Transverse colon (tissue), 4 donors: ENCODE results near the gene DEK.

Experiments used
- POLR2A ChIP-seq: fragments of 450-650 bp; IDR thresholded peaks from one replicate; pipeline ENCODE4 v1.6.1; 2016; ENCODE audit warnings: antibody characterized with exemption, mild to moderate bottlenecking, moderate library complexity
- POLR2AphosphoS5 ChIP-seq, 3 donors: sonication (generic); formaldehyde crosslinking; IDR thresholded peaks; one replicate each; pipeline ENCODE4 v1.6.1; 2016; ENCODE audit warnings: antibody characterized with exemption in 3 of 3
- TF ChIP-seq, protein P1 (sequence below), 5 experiments: fragments of 200-600 bp in 3 of 5; fragments of 450-650 bp in 2 of 5; sonication (generic) in 3 of 5; IDR thresholded peaks; 1 replicate in 2 of 5; 2 replicates in 3 of 5; pipeline ENCODE4 v1.5.1; 2016 to 2017; ENCODE audit warnings: antibody characterized with exemption in 5 of 5, inconsistent platforms in 3 of 5, mild to moderate bottlenecking in 2 of 5, moderate library complexity in 1 of 5

GRCh38 chr6:18246205-18246604 is 18.1 kb downstream of the DEK start:
- TF ChIP-seq POLR2AphosphoS5 (IDR thresholded peaks at IDR 0.05) (no peak), POLR2A (no peak)
- TF ChIP-seq, protein P1, sequence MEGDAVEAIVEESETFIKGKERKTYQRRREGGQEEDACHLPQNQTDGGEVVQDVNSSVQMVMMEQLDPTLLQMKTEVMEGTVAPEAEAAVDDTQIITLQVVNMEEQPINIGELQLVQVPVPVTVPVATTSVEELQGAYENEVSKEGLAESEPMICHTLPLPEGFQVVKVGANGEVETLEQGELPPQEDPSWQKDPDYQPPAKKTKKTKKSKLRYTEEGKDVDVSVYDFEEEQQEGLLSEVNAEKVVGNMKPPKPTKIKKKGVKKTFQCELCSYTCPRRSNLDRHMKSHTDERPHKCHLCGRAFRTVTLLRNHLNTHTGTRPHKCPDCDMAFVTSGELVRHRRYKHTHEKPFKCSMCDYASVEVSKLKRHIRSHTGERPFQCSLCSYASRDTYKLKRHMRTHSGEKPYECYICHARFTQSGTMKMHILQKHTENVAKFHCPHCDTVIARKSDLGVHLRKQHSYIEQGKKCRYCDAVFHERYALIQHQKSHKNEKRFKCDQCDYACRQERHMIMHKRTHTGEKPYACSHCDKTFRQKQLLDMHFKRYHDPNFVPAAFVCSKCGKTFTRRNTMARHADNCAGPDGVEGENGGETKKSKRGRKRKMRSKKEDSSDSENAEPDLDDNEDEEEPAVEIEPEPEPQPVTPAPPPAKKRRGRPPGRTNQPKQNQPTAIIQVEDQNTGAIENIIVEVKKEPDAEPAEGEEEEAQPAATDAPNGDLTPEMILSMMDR (IDR thresholded peaks at IDR 0.05): no peak
